ENCODE results near the gene MTCL1.

The MTCL1 gene

DNA sequence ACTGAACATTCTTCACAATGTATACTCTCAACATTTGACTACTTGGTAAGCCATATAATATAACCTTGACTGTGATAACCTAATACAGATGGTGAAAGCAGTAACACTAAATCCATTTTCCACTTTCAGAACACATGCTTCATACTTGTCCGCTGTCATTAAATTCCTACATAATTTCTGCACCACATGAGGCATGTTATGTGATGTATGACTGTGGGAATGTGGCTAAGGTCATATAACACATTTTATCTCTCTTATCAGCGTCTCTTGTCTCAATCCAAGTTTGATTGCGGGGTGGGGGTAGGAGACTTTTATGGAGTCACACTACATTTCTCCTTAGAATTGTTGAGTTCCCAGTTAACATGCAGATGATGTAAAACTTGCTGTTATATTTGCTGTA lies 110.9 kb downstream of the MTCL1 start:
- no peak for DNase-seq

DNA sequence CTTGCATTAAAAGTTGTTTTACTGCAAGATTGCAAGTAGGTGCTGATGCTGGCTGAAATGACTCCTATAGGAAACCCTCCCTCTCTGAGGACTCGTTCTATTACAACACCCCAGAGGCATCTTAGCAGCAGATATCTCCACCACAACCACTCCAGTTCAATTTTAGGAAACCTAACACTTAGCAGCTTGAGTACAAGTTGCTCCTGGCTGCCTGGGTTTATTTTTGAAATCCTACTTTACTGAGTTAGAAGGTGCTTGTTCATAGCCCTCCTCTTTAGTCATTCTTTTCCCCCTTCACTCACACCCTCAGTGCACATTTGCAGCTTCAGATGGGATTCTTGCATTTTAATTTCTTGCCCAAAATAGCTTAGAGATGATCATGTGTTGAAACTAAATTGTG lies 111.5 kb downstream of the MTCL1 start:
- DNase-seq = no peak

DNA sequence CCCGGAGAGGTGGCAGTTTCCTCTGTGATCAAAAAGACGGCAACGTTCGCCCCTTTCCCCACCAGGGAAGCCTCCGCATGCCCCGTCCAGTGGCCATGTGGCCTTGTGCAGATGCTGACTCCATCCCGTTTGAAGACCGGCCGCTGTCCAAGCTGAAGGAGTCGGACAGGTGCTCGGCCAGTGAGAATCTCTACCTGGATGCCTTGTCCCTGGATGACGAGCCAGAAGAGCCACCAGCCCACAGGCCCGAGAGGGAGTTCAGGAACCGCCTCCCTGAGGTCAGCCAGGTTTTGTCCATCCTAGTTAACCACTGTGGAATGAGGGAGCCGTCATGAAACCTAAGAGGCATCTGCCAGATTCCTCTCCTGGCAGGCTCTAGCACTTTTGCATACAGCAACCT lies 113.6 kb downstream of the MTCL1 start:
- DNase-seq = no peak

DNA sequence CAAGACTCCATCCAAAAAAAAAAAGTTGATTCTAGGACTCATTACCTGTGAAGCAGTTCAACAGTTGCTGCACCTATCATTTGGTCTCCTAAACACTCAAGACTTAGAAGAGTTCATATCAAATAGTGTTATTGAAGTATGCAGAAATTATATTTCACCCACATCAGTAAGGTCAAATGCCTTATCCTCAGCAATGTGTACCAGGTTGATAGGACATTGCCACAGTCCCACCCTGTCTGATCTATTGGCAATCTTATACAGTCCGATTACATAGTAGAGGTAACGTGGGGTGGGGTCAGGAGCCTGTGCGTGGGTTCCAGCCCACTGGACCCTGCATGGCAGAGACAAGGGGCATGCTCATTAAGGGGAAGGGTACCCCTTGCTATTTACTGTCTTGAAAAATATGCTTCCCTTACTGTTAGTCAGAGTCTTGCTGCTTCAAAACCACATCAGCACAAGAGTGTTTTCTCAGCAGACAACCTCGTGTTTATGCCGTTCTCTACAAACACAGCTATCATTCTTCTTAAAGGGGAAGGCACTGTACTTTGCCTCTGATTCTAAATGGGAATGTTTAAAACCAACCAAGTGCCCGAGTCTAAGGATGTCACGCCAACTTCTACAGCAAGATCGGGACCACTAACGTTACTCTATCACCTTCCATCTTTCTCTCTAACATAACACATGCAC lies 115.2 kb downstream of the MTCL1 start:
- DNase-seq = no peak

DNA sequence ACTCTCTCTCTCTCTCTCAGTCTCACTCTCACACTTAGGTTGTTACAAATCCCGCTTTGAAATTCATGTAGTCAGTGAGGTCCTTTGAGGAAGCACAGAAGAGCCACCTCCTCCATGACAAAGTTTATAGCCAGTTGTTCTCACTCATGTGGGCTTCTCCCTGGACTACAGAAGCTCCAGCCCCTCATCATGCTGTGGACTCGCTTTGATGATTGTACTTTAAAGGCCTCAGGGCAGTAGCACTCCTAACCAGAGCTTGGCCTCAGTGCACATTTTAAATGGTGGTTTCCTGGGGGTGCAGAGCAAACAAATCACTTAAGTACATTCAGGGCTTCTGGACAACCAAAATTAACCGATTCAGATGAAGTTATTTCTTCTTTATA lies 115.7 kb downstream of the MTCL1 start:
- DNase-seq = no peak

DNA sequence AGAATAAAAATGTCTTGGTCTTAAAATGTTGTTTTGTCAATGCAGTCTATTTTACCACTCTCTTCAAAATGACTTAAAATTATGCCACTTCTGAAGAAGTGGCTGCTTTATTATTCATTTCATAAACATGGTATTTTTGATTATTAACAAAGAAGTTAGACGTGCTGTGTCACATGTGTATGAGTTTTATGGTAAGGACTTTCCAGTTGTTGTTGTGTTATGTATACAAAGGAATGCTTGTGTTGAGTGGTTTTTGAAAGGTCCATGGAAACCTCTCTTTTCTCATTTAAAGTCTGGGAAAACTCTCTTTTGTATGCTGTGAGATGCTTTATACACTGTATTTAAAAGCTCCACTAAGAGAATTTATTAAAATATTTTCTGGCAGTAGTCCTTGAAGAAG lies 116.2 kb downstream of the MTCL1 start:
- DNase-seq = no peak

DNA sequence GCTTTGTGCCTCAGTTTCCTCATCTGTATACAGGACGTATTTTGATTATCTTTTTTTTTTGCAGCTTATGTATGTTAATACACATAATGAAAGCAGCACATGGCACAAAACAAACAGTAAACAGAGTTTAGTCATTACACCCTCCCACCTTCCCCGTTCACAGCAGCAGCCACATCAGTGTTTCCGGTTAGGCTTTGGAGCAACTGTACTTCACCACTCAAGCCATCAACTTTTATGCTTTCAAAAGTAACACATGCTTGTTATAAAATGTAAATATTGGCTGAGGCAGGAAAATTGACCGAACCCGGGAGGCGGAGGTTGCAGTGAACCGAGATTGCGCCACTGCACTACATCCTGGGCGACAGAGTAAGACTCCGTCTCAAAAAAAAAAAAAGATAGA lies 117.3 kb downstream of the MTCL1 start:
- DNase-seq = no peak

DNA sequence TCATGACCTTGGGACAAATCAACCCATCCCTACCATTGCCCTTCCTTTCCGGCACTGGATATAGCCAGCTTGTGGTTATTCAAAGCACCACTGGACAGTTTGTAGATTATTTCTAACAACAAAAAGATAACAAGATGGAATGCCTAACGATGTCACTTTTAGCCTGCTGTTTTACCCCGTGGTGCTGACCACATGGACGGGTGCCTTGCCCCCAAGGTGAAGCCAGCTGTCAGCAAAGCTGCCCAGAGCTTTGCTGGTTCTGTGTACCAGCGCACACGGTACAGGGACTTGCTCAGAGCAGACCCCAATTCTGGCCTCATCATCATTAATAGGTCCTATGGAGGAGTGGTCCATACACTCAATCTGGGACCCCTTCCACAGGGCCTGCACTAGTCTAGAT lies 118.2 kb downstream of the MTCL1 start:
- no peak for DNase-seq

DNA sequence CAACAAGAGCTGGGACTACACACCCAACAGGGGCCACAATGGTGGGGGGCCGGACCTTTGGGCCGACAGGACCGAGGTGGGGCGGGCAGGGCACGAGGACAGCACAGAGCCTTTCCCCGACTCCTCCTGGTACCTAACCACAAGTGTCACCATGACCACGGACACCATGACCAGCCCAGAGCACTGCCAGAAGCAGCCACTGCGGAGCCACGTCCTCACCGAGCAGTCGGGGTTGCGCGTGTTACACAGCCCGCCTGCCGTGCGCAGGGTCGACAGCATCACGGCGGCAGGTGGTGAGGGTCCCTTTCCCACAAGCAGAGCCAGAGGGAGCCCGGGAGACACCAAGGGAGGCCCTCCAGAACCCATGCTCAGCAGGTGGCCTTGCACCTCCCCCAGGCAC lies 119.5 kb downstream of the MTCL1 start:
- DNase-seq = no peak

DNA sequence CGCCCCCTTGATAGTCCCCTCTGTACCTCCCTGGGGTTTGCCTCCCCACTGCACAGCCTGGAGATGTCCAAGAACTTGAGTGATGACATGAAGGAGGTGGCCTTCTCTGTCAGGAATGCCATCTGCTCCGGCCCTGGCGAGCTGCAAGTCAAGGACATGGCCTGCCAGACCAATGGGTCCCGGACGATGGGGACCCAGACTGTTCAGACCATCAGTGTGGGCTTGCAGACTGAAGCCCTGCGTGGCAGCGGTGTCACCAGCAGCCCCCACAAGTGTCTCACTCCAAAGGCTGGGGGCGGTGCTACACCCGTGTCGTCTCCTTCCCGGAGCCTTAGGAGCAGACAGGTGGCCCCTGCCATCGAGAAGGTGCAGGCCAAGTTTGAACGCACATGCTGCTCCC lies 119.9 kb downstream of the MTCL1 start:
- DNase-seq = no peak

DNA sequence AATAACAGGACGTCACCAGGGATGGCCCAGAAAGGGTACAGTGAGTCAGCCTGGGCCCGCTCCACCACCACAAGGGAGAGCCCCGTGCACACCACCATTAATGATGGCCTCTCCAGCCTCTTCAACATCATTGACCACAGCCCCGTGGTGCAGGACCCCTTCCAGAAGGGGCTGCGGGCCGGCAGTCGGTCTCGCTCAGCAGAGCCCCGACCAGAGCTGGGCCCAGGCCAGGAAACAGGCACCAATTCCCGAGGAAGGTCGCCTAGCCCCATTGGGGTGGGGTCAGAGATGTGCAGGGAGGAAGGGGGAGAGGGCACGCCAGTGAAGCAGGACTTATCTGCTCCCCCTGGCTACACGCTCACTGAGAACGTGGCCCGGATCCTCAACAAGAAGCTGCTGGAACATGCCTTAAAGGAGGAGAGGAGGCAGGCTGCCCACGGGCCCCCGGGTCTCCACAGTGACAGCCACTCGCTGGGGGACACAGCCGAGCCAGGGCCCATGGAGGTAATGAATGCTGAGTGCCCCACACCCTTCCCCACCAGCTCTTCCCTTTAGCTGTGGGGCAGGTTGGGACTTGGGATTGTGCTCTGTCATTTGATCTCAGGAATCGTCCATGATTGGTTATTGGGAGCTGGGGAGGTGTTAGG lies 120.5 kb downstream of the MTCL1 start:
- DNase-seq = no peak

DNA sequence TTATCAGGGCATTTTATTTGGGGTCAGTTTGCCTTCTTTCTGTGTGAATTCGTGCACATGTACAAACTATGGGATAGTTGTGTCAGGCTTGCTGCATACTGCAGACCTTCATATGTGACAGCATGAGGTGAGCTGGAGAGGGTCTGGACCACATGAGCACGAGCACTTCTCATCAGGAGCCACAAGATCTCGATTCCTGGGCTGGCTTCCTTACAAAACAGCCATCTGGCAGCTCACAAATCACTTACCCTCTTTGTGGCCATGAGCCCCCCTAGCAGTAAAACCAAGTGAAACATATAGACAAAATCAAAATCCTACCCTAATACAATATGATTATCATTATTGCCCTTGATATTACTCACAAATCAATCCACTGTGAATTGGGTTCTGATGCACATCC lies 121.2 kb downstream of the MTCL1 start:
- no peak for DNase-seq

DNA sequence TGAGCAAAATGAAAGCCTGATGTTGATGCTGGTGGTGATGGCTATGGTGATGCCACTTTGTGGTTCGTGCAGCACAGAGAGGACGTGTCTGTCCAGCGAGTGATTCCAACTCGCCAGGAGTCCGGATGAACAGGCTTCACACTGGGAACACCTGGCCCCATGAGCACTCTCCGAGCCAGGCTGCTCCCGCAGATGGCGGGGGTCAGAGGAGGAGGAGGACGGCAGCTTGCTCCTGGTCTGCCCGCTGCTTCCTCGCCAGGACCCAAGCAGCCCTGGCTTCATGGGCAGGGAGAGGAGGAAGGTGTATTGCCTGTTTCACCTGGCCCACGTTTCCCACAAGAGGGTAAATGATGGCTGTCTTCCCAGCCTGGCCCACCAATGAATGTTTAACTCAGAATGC lies 121.6 kb downstream of the MTCL1 start:
- no peak for DNase-seq

DNA sequence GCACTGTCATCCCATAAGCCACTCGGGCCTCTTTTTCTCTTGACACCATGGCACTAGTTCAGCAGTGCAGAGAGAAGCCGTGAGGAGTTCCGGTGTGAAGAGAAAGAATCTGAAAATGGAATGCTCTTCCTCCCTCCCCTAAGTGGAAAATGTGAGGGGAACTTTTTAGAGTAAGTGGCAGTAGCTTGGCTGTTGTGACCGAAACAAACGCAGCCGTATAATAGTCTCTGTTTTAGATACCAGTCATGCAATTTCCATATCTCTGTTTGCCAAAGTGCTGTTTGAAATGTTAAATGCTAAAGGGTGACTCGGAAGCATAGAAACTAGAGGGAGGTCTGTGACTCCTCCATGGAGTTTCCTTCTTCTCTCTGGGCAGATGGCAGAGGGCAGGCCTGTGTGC lies 122.9 kb downstream of the MTCL1 start:
- no peak for DNase-seq

DNA sequence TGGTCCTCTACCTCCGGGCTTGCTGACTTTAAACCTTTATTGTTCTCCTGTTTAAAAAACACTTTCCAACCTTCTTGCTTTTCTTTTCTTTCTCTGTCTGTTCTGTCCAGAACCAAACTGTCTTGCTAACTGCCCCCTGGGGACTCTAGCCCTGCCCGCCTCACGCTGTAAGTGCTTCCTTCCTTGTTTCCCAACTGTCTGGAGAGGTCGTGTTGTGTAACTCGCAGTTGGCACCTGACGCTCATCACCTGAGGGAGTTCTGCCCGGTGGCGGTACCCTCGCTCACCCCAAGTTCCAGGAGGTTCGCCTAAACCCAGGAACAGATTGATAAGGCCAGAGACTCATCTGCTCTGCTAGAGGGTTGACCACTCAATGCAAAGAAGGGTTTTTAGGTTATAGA lies 123.4 kb downstream of the MTCL1 start:
- DNase-seq = no peak

DNA sequence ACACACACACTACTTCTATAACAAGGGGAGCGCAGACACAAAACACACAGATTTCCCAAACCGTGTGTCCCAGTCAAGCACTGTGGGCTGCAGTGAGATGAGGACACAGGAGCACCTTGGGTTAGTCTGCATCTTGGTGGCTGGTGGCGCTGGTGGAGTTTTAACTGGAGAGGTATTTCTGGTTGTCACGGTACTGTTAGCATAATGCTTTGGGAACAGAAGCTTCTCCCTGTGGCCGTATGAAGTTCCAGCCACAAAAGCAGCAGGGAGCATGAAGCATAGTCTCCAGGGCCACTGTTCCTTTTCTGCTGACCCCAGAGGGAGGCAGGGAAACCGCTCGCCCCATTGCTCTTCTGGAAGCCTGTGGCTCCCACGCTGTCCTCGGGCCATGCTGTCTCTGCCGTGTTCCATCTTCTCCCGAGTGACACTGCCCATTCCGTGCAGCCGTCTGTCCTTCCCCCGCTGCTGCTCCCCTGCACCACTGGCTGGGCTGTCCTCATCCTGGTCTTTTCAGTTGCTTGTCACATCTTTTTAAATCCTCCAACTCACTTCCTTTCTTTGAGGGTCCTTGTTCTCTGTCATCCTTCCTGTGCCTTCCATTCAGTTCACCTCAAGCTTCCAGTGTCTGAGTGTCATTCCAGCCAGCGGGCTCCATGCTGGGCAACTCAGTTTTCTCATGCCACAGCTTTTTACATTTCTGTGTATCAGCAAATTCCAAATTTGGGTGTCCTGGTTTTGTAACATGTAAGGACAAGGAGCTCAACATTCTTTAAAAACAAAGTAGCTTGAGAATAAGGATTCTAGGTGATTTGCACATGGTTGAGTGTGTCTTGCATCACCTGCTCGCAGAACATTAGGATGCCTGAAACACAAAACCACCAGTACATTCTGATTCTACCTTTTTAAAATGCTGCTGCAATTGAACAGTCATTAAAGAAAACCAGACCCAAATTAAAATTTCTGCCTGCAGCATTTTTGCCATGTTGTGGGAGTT lies 125.0 kb downstream of the MTCL1 start:
- no peak for DNase-seq

DNA sequence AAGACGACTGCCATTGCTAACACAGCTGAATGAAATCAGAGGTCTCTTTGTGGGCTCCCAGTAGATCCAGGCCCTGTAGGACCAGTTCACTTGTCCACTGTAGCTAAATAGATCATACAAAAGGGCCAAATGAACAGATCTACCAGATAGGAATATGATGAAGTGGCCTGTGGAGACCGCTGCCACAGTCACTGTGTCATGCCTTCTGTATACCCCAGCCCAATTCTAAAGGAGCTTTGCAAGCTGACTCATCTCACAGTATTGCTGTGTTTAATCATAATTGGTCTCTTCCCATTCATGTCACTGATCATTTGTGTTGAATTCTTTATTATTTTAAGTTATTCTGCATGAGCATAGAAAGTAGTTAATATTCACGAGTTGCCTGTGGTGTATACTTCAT lies 125.8 kb downstream of the MTCL1 start:
- DNase-seq = no peak

DNA sequence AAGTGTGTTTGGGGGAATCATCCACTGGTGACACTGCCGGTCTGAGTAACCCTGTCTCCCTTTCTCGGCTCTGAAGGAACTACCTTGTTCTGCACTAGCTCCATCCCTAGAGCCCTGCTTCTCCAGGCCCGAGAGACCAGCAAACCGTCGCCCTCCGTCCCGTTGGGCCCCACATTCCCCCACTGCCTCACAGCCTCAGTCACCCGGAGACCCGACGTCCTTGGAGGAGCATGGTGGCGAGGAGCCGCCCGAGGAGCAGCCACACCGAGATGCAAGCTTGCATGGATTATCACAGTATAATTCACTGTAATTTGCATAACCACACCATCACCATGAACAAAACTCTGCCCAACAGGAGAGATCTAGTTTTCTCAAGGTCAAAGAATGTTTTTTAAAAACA lies 126.2 kb downstream of the MTCL1 start:
- no peak for DNase-seq

DNA sequence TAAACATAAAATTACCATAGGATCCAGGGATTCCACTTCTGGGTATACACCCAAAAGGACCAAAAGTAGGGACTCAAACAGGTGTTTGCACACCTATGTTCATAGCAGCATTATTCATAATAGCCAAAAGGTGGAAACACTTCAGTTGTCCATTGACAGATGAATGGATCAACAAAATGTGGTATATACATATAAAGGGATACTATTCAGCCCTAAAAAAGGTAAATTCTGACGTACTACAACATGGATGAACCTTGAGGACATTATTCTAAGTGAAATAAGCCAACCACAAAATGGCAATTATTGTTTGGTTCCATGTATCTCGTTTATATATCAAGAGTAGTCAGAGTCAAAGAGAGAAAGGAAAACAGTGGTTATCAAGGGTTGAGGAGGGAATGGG lies 128.1 kb downstream of the MTCL1 start:
- no peak for DNase-seq

DNA sequence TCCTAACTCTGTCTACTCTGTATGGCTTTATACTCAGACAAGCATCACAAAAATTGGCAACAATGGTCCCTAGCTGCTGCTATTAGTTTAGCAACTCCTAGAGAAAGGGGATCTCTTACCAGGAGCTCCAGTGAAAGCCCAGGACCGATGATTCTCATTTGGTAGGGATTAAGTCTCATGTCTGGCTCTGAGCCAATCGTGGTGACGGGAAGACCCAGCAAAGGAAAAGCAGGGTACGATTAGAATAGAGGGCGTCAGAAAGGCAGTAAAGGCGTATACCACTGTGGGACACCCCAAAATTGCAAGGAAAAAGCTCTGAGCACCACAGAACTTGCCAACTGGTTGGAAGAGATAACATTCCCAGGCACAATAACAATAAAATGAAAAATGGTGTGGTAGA lies 129.5 kb downstream of the MTCL1 start:
- no peak for DNase-seq

DNA sequence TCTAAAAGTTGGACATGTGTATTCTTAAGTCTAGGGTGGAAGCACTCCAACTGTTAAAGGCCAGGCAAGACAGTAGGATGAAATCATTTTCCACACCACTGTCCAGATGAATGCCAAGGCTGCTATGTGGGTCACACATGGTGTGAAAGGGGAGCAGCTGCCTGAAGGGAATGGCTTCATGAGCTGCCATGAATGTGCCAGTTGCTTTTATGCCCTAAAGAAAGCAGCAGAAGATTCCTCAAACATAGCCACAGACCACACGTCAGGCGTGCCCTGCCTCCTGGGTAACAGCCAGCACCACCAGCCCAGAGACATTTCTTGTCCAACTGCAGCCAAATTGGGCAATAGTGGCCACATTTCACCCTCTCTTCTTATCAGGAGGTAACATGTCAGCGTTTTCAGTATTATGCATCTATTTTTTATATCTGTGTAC lies 130.2 kb downstream of the MTCL1 start:
- no peak for DNase-seq

DNA sequence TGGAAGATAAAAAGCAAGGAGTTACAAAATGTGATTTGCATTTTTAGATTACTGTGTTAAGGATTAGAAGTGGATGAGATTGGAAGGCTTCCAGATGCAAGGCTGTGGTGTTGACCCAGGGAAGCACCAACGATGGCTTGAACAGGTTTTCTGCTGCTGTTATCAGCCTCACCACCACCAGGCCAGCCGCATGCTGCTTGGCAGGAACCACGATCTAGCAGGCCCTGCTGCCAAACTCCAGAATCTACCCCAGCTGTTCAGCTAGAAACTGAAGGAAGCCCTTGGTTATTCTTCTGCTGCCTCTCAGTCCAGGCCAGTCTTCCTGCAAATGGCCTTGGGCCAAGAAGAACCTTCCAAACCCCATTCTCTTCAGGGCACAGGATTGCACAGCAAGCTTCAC lies 133.9 kb downstream of the MTCL1 start:
- no peak for DNase-seq

DNA sequence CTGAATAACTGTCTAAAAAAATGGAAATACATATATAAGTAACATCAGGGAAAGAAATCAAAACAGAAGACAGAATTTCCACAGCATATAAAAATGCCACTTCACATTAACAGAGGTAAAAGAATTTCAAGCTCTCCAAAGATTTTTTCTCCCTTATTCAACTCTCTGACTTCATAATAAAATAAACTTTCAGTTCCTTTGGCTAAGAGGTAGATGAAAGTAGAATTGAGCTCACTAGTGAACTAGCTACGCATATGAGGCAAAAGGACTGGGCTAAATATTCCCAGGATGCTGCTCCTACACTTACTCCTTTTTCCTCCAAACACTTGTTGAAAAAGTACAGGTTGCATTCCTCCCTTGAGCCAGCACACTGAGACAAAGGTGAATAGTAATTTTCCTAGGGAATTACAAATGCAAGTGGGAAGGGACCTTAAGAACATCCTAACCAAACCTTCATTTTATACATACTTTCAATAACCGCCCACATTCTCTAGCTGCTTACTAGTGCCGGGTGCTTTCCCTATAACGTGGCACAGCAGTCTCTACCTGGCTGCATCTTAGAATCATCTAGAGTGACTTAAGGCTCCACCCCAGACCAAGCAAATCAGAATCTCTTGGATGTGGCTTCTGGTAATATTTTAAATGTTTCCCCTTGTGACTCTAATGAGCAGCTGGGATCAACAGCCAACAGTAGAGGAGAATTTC lies 136.6 kb downstream of the MTCL1 start:
- DNase-seq = no peak

Data from CD4-positive, alpha-beta T cell treated with Interleukin-15 for 1 hour (primary cell).